ENCODE results near the gene FRK. TPM values are rescaled to one million over a fixed set of nuclear protein-coding genes. Genes with fewer than 3 reads are reported as not detected.
"Not testable (repeated sequence)": the region's sequence is repeated elsewhere in the genome, so short reads cannot be mapped to it uniquely, and the experiment has no call there.

The FRK gene
- total RNA-seq, 2 donors from 2014 or later: 0.05 to 0.06 TPM

DNA sequence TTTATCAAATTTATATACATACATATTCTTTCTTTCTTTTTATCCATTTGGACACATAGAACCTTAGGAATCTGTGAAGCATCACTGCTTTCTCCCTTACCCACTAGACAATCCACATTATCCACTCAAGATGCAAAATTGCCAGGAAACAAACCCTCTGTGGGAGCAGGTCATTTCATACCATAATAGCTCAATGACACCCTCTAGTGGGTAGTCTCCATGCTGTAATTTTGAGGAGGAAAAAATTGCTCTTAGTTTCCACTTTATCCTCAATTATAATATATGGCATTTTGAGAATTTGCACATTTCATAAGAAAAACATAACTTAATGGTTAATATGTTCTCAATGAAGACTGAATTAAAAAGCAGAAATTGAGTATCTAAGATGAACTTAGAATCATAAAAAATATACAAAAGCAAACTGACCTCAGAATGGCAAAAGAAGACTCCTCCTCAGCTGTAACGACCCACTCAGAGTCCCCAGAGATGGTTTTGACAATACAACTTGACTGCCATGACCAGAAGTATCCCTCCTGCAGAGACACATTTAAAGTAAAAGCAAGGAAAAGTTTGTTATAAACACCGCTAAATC, 164.1 kb downstream of the FRK start:
- H3K4me1 Mint-ChIP-seq: peaks cover 5% of the 10 kb centered on the region
- H3K4me3 Mint-ChIP-seq: no peak overlapping the region
- no peaks in the 10 kb centered on the region for H3K36me3 Mint-ChIP-seq (ENCODE audit: low read depth)
- H3K27me3 Mint-ChIP-seq: peaks cover 17% of the 10 kb centered on the region
- no peaks in the 10 kb centered on the region for H3K9me3 Mint-ChIP-seq
- H3K27ac Mint-ChIP-seq: no peak overlapping the region
- peak; percentile 28 for ATAC-seq (replicated peaks)

DNA sequence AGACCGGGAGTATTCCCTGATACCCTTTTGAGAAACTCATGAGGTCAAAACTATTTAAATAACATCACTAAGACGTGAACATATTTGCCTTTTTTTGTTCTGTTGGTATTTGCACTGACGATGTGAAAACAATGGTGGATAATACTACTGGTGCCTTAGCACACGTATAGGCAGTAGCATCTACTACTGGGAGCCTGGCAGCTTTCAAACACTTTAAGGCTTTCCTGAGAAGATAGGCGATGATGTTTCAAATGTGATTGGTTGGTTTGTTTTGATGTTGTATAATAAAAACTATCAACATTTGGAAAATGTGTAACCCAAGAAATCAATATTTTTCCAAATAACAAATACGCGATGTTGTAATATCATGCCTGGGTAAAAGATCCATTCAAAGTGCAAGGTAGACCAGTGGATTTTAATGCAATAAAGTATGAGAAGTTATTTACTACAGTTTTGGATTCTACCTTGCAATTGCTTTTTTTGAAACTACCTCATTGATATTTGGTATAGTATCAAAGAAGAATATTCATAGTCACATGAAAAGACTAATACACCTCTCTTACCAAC, 166.2 kb downstream of the FRK start:
- no peaks in the 10 kb centered on the region for H3K9me3 Mint-ChIP-seq
- H3K27me3 Mint-ChIP-seq: peaks cover 8% of the 10 kb centered on the region
- H3K36me3 Mint-ChIP-seq (ENCODE audit: low read depth): no peaks in the 10 kb centered on the region
- no peak overlapping the region for H3K4me3 Mint-ChIP-seq
- no peak for ATAC-seq (replicated peaks)
- no peak overlapping the region for H3K27ac Mint-ChIP-seq
- peaks cover 10% of the 10 kb centered on the region for H3K4me1 Mint-ChIP-seq

DNA sequence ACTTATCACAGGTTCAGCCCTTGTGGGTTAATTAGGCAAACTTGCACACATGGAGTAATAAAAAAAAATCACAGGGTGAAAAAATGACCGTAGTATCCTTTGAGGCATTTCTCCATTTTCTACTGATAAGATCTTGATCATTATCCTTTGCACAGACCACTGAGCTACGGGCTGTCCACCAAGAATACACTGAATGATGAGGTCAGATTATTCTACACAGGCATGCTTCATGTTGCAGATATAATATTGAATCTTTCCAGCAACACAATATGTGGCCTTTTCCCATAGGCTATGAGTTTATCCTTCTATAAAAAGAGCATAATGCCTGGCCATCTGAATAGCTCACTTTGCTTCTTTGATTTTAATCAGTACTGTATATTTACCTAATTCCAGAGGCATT, 168.9 kb downstream of the FRK start:
- no peak overlapping the region for H3K27ac Mint-ChIP-seq
- peaks cover 8% of the 10 kb centered on the region for H3K27me3 Mint-ChIP-seq
- H3K4me1 Mint-ChIP-seq: peaks cover 10% of the 10 kb centered on the region
- no peak overlapping the region for H3K4me3 Mint-ChIP-seq
- ATAC-seq (replicated peaks): no peak
- H3K36me3 Mint-ChIP-seq (ENCODE audit: low read depth): no peaks in the 10 kb centered on the region
- H3K9me3 Mint-ChIP-seq: no peaks in the 10 kb centered on the region

DNA sequence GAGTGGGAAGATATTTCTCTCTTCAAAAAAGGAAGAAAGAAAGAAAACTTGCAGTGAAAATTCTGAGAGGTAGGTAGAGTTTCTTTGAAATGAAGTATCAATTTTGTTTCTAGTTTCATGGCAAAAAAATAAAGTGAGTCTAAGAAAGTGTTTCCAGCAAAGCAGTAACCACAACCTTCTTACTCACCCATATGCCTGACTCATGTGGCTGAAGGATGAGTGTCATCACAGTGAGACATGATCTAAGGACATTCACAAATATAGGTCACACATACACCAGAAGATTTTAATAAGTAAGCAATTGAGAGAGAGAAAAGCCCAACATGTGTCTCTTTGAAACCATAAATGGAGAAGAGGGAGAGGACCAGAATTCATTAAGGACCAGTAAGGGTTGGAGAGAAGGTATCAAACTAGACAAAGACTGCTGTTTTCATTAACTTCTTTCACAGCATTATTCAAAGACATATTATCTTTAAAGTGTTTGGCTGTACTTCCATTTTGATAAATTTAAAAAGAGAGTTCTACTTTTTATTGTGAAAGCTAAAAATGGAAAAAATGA, 169.5 kb downstream of the FRK start:
- Mint-ChIP-seq H3K36me3 (ENCODE audit: low read depth) (no peaks in the 10 kb centered on the region), H3K27me3 (peaks cover 8% of the 10 kb centered on the region), H3K4me3 (no peak overlapping the region), H3K27ac (no peak overlapping the region), H3K4me1 (peaks cover 10% of the 10 kb centered on the region), H3K9me3 (no peaks in the 10 kb centered on the region)
- ATAC-seq (replicated peaks): peak; percentile 99

DNA sequence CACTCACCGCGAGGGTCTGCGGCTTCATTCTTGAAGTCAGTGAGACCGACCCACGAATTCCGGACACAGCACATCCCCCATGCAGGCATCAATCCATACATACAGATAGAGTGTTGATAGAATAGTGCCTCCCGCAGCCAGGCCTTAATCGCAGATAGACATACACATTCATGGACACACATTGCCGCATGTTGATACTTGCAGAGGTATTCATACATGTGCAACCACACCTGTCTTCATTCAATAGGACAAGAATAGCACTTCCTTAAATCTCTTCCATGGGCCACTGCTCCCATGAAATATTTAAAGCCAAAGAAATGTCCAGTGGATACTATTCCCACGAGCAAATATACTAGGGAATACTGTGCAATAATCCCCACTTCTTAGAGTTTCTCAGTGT, 170.5 kb downstream of the FRK start:
- H3K27me3 Mint-ChIP-seq: peaks cover 8% of the 10 kb centered on the region
- H3K36me3 Mint-ChIP-seq (ENCODE audit: low read depth): no peaks in the 10 kb centered on the region
- no peak for ATAC-seq (replicated peaks)
- H3K4me3 Mint-ChIP-seq: no peak overlapping the region
- H3K27ac Mint-ChIP-seq: no peak overlapping the region
- H3K9me3 Mint-ChIP-seq: no peaks in the 10 kb centered on the region
- H3K4me1 Mint-ChIP-seq: peaks cover 10% of the 10 kb centered on the region

DNA sequence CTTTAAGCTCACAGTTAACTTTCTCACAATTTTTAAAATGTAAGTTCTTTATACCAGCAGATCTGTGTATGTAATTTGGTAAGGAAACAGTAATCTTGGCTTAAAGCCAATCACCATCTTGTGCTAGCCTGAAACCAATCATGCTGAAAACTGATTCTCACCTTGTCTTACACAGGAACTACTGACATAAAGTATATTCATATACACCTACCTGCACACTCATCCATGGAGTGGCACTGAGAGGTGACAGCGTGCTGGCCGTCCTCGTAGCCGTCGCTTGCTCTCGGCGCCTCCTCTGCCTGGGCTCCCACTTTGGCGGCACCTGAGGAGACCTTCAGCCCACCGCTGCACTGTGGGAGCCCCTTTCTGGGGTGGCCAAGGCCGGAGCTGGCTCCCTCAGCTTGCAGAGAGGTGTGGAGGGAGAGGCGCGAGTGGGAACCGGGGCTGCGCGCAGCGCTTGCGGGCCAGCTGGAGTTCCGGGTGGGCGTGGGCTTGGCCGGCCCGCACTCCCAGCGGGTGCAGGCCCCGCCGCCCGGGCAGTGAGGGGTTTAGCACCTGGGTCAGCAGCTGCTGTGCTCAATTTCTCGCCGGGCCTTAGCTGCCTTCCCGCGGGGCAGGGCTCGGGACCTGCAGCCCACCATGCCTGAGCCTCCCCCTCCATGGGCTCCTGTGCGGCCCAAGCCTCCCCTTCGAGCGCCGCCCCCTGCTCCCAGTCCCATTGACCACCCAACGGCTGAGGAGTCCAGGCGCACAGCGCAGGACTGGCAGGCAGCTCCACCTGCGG, 171.8 kb downstream of the FRK start:
- not testable (repeated sequence) for ATAC-seq (replicated peaks); H3K36me3 Mint-ChIP-seq (ENCODE audit: low read depth); H3K4me3 Mint-ChIP-seq; H3K9me3 Mint-ChIP-seq; H3K4me1 Mint-ChIP-seq; H3K27me3 Mint-ChIP-seq; H3K27ac Mint-ChIP-seq

DNA sequence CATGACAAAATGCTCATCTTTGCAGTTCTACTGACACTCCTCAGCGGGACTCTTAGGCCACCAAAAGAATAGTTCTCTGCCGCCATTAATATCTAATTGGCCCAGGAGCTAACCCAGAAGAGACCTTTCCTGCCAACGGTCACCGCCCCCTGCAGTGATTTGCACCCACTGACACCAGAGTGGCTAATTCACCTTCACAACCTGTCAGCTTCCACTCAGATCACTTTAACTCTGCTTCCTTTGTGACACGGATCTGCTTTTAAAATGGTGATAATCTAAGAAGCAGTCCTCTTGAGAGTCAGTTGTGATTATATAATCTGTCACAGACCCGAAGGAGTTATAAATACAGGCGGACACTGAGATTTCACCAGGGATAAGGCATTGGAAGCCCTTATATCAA, 172.8 kb downstream of the FRK start:
- Mint-ChIP-seq H3K4me1 (peaks cover 5% of the 10 kb centered on the region), H3K27ac (no peak overlapping the region), H3K27me3 (peaks cover 2% of the 10 kb centered on the region), H3K4me3 (no peak overlapping the region), H3K9me3 (no peaks in the 10 kb centered on the region), H3K36me3 (ENCODE audit: low read depth) (no peaks in the 10 kb centered on the region)
- ATAC-seq (replicated peaks): no peak

DNA sequence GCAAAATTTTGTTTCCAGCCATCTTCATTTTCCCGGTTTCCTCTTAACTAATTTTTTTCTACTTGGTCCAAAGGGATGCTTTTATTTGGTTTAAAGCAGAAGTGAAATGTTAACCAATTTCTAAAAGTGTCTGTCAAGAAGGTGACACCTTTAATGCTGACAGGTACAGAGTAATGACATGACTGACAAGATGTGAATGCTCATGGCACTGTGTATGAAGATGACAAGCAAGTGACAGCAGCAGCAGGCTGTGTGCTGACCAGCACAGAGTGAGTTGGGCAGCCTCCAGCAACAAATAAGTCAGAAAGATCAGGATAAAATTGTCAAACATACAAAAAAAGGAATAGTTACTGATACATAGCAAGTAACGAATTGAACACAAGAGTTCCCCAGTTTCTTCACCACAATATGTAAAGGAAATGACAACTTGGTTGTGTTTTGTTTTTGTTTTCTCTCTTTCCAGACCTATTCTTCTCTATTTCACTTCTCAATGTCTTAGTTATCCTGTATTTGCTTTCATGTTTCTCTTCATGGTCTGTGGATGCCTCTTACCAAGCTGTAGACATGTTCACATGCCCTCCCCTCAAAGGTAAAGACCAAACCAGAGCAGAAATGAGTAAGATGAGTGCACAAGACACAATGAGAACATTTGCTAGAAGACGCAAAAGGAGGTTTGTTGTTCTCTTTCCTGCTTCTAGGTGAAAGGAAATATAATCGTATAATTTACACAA, 174.9 kb downstream of the FRK start:
- Mint-ChIP-seq H3K27me3 (no peaks in the 10 kb centered on the region), H3K36me3 (ENCODE audit: low read depth) (no peaks in the 10 kb centered on the region), H3K9me3 (no peaks in the 10 kb centered on the region), H3K4me3 (no peak overlapping the region), H3K27ac (no peak overlapping the region), H3K4me1 (no peaks in the 10 kb centered on the region)
- peak; percentile 29 for ATAC-seq (replicated peaks)

DNA sequence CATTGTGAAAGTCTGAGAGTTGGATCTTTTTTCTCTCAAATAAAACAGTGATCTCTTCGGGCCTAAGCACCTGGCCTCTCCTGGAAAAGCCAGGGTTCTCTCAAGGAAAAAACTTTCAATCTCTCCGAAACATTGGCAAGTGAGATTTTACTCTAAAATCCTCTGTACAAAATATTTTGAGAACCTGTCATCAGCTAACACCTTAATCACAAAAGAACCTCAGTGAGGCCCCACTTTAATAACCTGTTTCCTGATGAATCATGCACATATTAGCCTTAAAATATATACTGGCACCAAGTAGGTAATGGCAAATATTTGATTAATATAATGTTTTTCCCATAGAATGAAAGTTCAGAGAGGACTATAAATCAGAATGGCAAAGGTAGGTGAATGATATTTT, 177.9 kb downstream of the FRK start:
- Mint-ChIP-seq H3K27me3 (no peaks in the 10 kb centered on the region), H3K4me1 (no peaks in the 10 kb centered on the region), H3K36me3 (ENCODE audit: low read depth) (no peaks in the 10 kb centered on the region), H3K27ac (no peak overlapping the region), H3K9me3 (no peaks in the 10 kb centered on the region), H3K4me3 (no peak overlapping the region)
- no peak for ATAC-seq (replicated peaks)

DNA sequence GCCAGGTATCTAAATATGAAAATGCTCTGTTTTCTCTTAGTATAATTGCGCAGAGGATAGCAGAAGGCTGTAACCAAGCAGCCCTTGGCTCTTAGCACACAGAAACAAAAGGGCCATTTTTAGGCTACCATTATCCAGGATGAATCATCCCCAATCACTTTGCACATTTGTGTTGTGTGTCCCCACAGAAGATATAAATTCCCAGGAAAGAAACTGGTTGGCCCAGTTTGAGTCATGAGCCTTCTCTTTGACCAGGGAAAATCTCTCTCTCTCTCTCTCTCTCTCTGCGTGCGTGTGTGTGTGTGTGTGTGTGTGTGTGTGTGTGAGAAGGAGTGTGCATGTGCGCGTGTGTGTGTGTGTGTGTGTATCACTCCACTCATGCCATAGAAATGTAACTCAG, 178.5 kb downstream of the FRK start:
- no peaks in the 10 kb centered on the region for H3K36me3 Mint-ChIP-seq (ENCODE audit: low read depth)
- no peaks in the 10 kb centered on the region for H3K27me3 Mint-ChIP-seq
- H3K9me3 Mint-ChIP-seq: no peaks in the 10 kb centered on the region
- no peak overlapping the region for H3K27ac Mint-ChIP-seq
- H3K4me1 Mint-ChIP-seq: no peaks in the 10 kb centered on the region
- ATAC-seq (replicated peaks): no peak
- no peak overlapping the region for H3K4me3 Mint-ChIP-seq

Other genes with a start within 250 kb of the FRK start
- gene NT5DC1, start 40.0 kb upstream of the FRK start, total RNA-seq: 10 to 100 TPM; 37.5 to 47.1 TPM
- not detected for gene COL10A1, start 65.2 kb upstream of the FRK start, total RNA-seq
- 10 to 100 TPM; 10.3 to 13.1 TPM for gene TSPYL4, start 193.2 kb upstream of the FRK start, total RNA-seq
- 10 to 100 TPM; 47.9 to 64.6 TPM for gene TSPYL1, start 219.0 kb upstream of the FRK start, total RNA-seq

Measured in activated T-helper 17 cell treated with anti-CD3 and anti-CD28 coated beads, Interleukin-2, amount 50 U/mL, for 72 hours (primary cell).